SU-DHL-6 (cell line): ENCODE measurements around the gene RTRAF.

Experiments used
- H2AFZ ChIP-seq: fragments of 200-600 bp; sonication (generic); 2 replicates; pipeline ENCODE4 v1.6.1; 2014; ENCODE audit warnings: low read depth, mild to moderate bottlenecking, moderate library complexity, mixed read lengths, antibody characterized with exemption, low read length; ENCODE audit not compliant: severe bottlenecking
- H3F3A ChIP-seq: fragments of 200-600 bp; shearing (Covaris generic); 2 replicates; pipeline ENCODE4 v1.6.0; 2016; ENCODE audit warnings: antibody characterized with exemption, mild to moderate bottlenecking; ENCODE audit not compliant: insufficient read depth
- H3K27ac ChIP-seq: fragments of 200-600 bp; sonication (generic); 2 replicates; pipeline ENCODE4 v1.5.1; 2016; ENCODE audit warnings: low read depth, mild to moderate bottlenecking, low read length, moderate library complexity, mixed read lengths
- H3K27me3 ChIP-seq: fragments of 200-600 bp; sonication (generic), shearing (Covaris generic); 2 replicates; pipeline ENCODE4 v1.6.0; 2014; ENCODE audit warnings: mild to moderate bottlenecking, low read length
- H3K36me3 ChIP-seq: fragments of 200-600 bp; sonication (generic); 2 replicates; pipeline ENCODE4 v1.6.1; 2014; ENCODE audit warnings: mild to moderate bottlenecking, low read length, mixed read lengths
- H3K4me2 ChIP-seq: fragments of 300-600, 200-600 bp; shearing (Covaris generic), sonication (generic); 2 replicates; pipeline ENCODE4 v1.6.0; 2014; ENCODE audit warnings: low read length, low read depth, mild to moderate bottlenecking; ENCODE audit not compliant: poor library complexity, severe bottlenecking
- H3K4me3 ChIP-seq: fragments of 200-600 bp; sonication (generic); 2 replicates; pipeline ENCODE4 v1.5.1; 2014; ENCODE audit warnings: antibody characterized with exemption, low read length, mild to moderate bottlenecking, mixed read lengths; ENCODE audit not compliant: insufficient read depth, poor library complexity, severe bottlenecking
- H3K79me2 ChIP-seq: fragments of 200-600 bp; sonication (generic); 2 replicates; pipeline ENCODE4 v1.6.1; 2014; ENCODE audit warnings: mild to moderate bottlenecking, low read length, moderate library complexity; ENCODE audit not compliant: insufficient read depth
- H3K9ac ChIP-seq: fragments of 200-600 bp; sonication (generic); 2 replicates; pipeline ENCODE4 v1.7.0; 2014; ENCODE audit warnings: mild to moderate bottlenecking, low read length
- H3K9me2 ChIP-seq: fragments of 200-600 bp; sonication (generic); replicated peaks from 2 replicates; pipeline ENCODE4 v1.6.1; 2014; ENCODE audit warnings: low read length; ENCODE audit not compliant: insufficient read depth
- H3K9me3 ChIP-seq: fragments of 200-600 bp; sonication (generic); 2 replicates; pipeline ENCODE4 v1.6.1; 2014; ENCODE audit warnings: low read length, mixed read lengths; ENCODE audit not compliant: insufficient read depth
- H4K20me1 ChIP-seq: fragments of 200-600 bp; sonication (generic); 2 replicates; pipeline ENCODE4 v1.6.1; 2014; ENCODE audit warnings: low read depth, mild to moderate bottlenecking, antibody characterized with exemption, low read length, moderate library complexity, mixed read lengths
- CTCF ChIP-seq: fragments of 200-600 bp; sonication (generic); IDR thresholded peaks from one replicate; pipeline ENCODE4 v1.5.1; 2017; ENCODE audit warnings: antibody characterized with exemption, mild to moderate bottlenecking, low read length, moderate library complexity; ENCODE audit not compliant: insufficient read depth, poor library complexity, severe bottlenecking
- EZH2phosphoT487 ChIP-seq: fragments of 200-600 bp; sonication (generic), shearing (Covaris generic); conservative IDR thresholded peaks from 2 replicates; pipeline ENCODE4 v1.6.1; 2018; ENCODE audit warnings: mild to moderate bottlenecking, antibody characterized with exemption, low read length, moderate library complexity, mixed read lengths

RTRAF gene

GRCh38 chr14:52058341-52058740 lies 69.0 kb downstream of the RTRAF start:
- Histone ChIP-seq H3K79me2 (no peaks in the 10 kb centered on the region), H3K9ac (no peak overlapping the region), H3K4me2 (no peak overlapping the region), H2AFZ (no peak overlapping the region), H3K9me2 (no peaks in the 10 kb centered on the region), H3F3A (no peaks in the 10 kb centered on the region), H4K20me1 (no peaks in the 10 kb centered on the region), H3K9me3 (no peaks in the 10 kb centered on the region), H3K4me3 (no peak overlapping the region), H3K36me3 (no peaks in the 10 kb centered on the region), H3K27ac (no peak overlapping the region), H3K27me3 (no peaks in the 10 kb centered on the region)
- TF ChIP-seq CTCF (no peak), EZH2phosphoT487 (no peak)

GRCh38 chr14:52059649-52060048 lies 70.3 kb downstream of the RTRAF start:
- no peaks in the 10 kb centered on the region for H3K27me3 ChIP-seq
- TF ChIP-seq EZH2phosphoT487 (no peak), CTCF (no peak)
- no peaks in the 10 kb centered on the region for H3K79me2 ChIP-seq
- H3F3A ChIP-seq = no peaks in the 10 kb centered on the region
- H3K9me3 ChIP-seq = no peaks in the 10 kb centered on the region
- no peak overlapping the region for H3K4me2 ChIP-seq
- H3K27ac ChIP-seq = no peak overlapping the region
- no peak overlapping the region for H2AFZ ChIP-seq
- H3K4me3 ChIP-seq = no peak overlapping the region
- H3K36me3 ChIP-seq = no peaks in the 10 kb centered on the region
- no peak overlapping the region for H3K9ac ChIP-seq
- H3K9me2 ChIP-seq = no peaks in the 10 kb centered on the region
- no peaks in the 10 kb centered on the region for H4K20me1 ChIP-seq

GRCh38 chr14:52060080-52060479 lies 70.7 kb downstream of the RTRAF start:
- Histone ChIP-seq H3K27ac (no peak overlapping the region), H3K36me3 (no peaks in the 10 kb centered on the region), H3K9ac (no peak overlapping the region), H3K9me2 (no peaks in the 10 kb centered on the region), H3K4me3 (no peak overlapping the region), H3K79me2 (no peaks in the 10 kb centered on the region), H3K4me2 (no peak overlapping the region), H2AFZ (no peak overlapping the region), H3F3A (no peaks in the 10 kb centered on the region), H4K20me1 (no peaks in the 10 kb centered on the region), H3K27me3 (no peaks in the 10 kb centered on the region), H3K9me3 (no peaks in the 10 kb centered on the region)
- no peak for TF ChIP-seq CTCF
- no peak for TF ChIP-seq EZH2phosphoT487
